OCI-LY3 (cell line): ENCODE results near the gene RBL2.

ENCODE experiments used
- H2AFZ ChIP-seq: fragments of 200-600, 300-600 bp; shearing (Covaris generic); 2 replicates; pipeline ENCODE4 v1.6.0; 2014; ENCODE audit warnings: antibody characterized with exemption, low read depth, low read length
- H3K27ac ChIP-seq: fragments of 200-600, 300-600 bp; sonication (generic); 2 replicates; pipeline ENCODE4 v1.5.1; 2014; ENCODE audit warnings: mild to moderate bottlenecking, low read length, moderate library complexity, mixed read lengths
- H3K27me3 ChIP-seq: fragments of 200-600, 300-600 bp; sonication (generic); 2 replicates; pipeline ENCODE4 v1.6.1; 2014; ENCODE audit warnings: low read depth, low read length, mixed read lengths
- H3K36me3 ChIP-seq: fragments of 200-600, 300-600 bp; sonication (generic); replicated peaks from 2 replicates; pipeline ENCODE3; 2014; ENCODE audit warnings: low read depth, low read length, mixed read lengths
- H3K4me1 ChIP-seq: fragments of 300-600, 200-600 bp; sonication (generic); 2 replicates; pipeline ENCODE4 v1.6.1; 2014; ENCODE audit warnings: low read length, mixed read lengths
- H3K4me2 ChIP-seq: fragments of 200-600, 300-600 bp; sonication (generic); 2 replicates; pipeline ENCODE4 v1.6.1; 2014; ENCODE audit warnings: low read length, mixed read lengths
- H3K4me3 ChIP-seq: fragments of 300-600, 200-600 bp; sonication (generic); 2 replicates; pipeline ENCODE4 v1.5.1; 2014; ENCODE audit warnings: antibody characterized with exemption, mild to moderate bottlenecking, low read length, moderate library complexity
- H3K79me2 ChIP-seq: fragments of 300-600, 200-600 bp; shearing (Covaris generic); 2 replicates; pipeline ENCODE4 v1.6.1; 2014; ENCODE audit warnings: mild to moderate bottlenecking, low read length, mixed read lengths
- H3K9ac ChIP-seq: fragments of 300-600, 200-600 bp; shearing (Covaris generic); 2 replicates; pipeline ENCODE4 v1.6.0; 2014; ENCODE audit warnings: mild to moderate bottlenecking, low read length, moderate library complexity
- H3K9me3 ChIP-seq: fragments of 200-600, 300-600 bp; shearing (Covaris generic); 2 replicates; pipeline ENCODE4 v1.6.1; 2014; ENCODE audit warnings: low read length, mixed read lengths; ENCODE audit not compliant: insufficient read depth
- H4K20me1 ChIP-seq: fragments of 200-600, 300-600 bp; sonication (generic); 2 replicates; pipeline ENCODE4 v1.6.1; 2016; ENCODE audit warnings: low read length, mixed read lengths; ENCODE audit not compliant: insufficient read depth
- EZH2phosphoT487 ChIP-seq: fragments of 200-600 bp; shearing (Covaris generic); IDR thresholded peaks from 2 replicates; pipeline ENCODE4 v1.6.1; 2018; ENCODE audit warnings: antibody characterized with exemption, mixed run types, low read depth
- TF ChIP-seq, protein P1 (sequence below): fragments of 200-600, 300-600 bp; sonication (generic); IDR thresholded peaks from 2 replicates; pipeline ENCODE4 v1.5.1; 2014; ENCODE audit warnings: antibody characterized with exemption, low read length, low read depth

The RBL2 gene

DNA sequence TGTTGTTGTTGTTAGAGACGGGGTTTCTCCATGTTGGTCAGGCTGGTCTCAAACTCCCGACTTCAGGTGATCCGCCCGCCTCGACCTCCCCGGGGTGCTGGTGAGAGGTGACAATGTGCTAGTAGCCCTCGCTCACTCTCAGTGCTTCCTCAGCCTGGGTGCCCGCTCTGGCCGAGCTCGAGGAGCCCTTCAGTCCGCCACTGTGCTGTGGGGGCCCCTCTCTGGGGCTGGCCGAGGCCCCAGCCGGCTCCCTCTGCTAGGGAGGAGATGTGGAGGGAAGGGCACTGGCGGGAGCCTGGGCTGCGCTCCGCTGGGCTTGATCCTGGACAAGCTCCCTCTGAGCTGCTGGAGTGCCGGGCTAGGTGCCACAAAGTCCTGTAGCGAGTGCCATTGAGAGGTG is 21.7 kb upstream of the RBL2 start:
- Histone ChIP-seq H3K4me3 (no peak overlapping the region), H4K20me1 (no peaks in the 10 kb centered on the region), H3K27ac (no peak overlapping the region), H3K9ac (no peak overlapping the region), H3K79me2 (no peaks in the 10 kb centered on the region), H3K36me3 (no peaks in the 10 kb centered on the region), H3K9me3 (no peaks in the 10 kb centered on the region), H3K27me3 (no peaks in the 10 kb centered on the region), H3K4me1 (no peaks in the 10 kb centered on the region), H2AFZ (no peak overlapping the region), H3K4me2 (no peak overlapping the region)
- TF ChIP-seq, protein P1, sequence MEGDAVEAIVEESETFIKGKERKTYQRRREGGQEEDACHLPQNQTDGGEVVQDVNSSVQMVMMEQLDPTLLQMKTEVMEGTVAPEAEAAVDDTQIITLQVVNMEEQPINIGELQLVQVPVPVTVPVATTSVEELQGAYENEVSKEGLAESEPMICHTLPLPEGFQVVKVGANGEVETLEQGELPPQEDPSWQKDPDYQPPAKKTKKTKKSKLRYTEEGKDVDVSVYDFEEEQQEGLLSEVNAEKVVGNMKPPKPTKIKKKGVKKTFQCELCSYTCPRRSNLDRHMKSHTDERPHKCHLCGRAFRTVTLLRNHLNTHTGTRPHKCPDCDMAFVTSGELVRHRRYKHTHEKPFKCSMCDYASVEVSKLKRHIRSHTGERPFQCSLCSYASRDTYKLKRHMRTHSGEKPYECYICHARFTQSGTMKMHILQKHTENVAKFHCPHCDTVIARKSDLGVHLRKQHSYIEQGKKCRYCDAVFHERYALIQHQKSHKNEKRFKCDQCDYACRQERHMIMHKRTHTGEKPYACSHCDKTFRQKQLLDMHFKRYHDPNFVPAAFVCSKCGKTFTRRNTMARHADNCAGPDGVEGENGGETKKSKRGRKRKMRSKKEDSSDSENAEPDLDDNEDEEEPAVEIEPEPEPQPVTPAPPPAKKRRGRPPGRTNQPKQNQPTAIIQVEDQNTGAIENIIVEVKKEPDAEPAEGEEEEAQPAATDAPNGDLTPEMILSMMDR, result no peak
- TF ChIP-seq EZH2phosphoT487, result no peak

DNA sequence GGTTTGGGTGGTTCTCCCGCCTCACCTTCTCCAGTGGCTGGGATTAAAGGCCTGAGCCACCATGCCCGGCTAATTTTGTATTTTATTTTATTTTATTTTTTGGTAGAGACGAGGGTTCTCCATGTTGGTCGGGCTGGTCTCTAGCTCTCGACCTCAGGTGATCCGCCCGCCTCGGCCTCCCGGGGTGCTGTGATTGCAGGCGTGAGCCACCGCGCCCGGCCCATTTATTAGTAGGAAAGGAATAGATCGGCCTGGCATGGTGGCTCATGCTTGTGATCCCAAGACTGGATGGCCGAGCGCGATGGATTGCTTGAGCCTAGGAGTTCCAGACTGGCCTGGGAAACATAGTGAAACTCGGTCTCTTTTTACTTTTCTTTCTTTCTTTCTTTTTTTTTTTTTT is 20.4 kb upstream of the RBL2 start:
- H2AFZ ChIP-seq, result no peak overlapping the region
- no peak overlapping the region for H3K27ac ChIP-seq
- no peaks in the 10 kb centered on the region for H3K36me3 ChIP-seq
- H3K4me2 ChIP-seq, result no peak overlapping the region
- H4K20me1 ChIP-seq, result no peaks in the 10 kb centered on the region
- no peaks in the 10 kb centered on the region for H3K79me2 ChIP-seq
- no peaks in the 10 kb centered on the region for H3K27me3 ChIP-seq
- no peaks in the 10 kb centered on the region for H3K9me3 ChIP-seq
- no peak overlapping the region for H3K4me3 ChIP-seq
- no peak for TF ChIP-seq EZH2phosphoT487
- TF ChIP-seq, protein P1, result no peak
- no peak overlapping the region for H3K9ac ChIP-seq
- H3K4me1 ChIP-seq, result no peaks in the 10 kb centered on the region

DNA sequence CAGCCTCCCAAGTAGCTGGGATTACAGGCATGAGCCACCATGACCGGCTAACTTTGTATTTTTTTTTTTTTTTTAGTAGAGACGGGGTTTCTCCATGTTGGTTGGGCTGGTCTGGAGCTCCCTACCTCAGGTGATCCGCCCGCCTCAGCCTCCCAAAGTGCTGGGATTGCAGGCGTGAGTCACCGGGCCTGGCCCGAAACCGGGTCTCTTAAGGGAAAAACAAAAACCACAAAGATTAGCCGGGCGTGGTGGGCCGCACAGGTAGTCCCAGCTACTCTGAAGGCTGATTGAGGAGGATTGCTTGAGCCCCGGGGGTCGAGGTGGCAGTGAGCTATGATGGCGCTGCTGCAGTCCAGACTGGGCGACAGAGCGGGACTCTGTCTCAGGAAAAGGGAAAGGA is 19.9 kb upstream of the RBL2 start:
- Histone ChIP-seq H3K79me2 (no peaks in the 10 kb centered on the region), H4K20me1 (no peaks in the 10 kb centered on the region), H3K9ac (no peak overlapping the region), H2AFZ (no peak overlapping the region), H3K4me3 (no peak overlapping the region), H3K4me1 (no peaks in the 10 kb centered on the region), H3K4me2 (no peak overlapping the region), H3K27ac (no peak overlapping the region), H3K36me3 (no peaks in the 10 kb centered on the region), H3K9me3 (no peaks in the 10 kb centered on the region), H3K27me3 (no peaks in the 10 kb centered on the region)
- TF ChIP-seq, protein P1, result no peak

DNA sequence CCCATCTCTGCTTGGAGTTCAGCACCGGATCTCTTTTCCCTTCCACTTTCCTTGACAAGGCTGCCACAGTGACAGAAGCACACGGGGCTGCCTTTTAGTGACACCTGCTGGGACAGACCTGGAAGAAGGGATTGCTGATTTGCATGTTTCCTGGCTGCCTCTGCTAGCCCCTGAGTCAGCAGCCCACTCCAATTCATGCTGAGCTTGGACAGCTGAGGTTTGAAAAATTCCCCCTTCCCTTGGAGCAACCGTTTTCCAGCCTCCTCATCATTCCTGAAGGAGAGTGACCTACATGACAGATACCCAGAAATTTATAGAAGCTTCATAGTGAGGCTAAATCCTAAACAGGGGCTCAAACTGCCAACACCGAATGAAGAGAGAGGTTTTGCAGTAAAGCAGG is 18.8 kb upstream of the RBL2 start:
- Histone ChIP-seq H3K27ac (no peak overlapping the region), H3K9ac (no peak overlapping the region), H3K4me3 (no peak overlapping the region), H3K4me2 (no peak overlapping the region), H3K27me3 (no peaks in the 10 kb centered on the region), H3K36me3 (no peaks in the 10 kb centered on the region), H3K9me3 (no peaks in the 10 kb centered on the region), H3K79me2 (no peaks in the 10 kb centered on the region), H3K4me1 (no peaks in the 10 kb centered on the region), H2AFZ (no peak overlapping the region), H4K20me1 (no peaks in the 10 kb centered on the region)
- TF ChIP-seq EZH2phosphoT487, result no peak
- TF ChIP-seq, protein P1, result no peak
